Fibroblast of mammary gland (primary cell): ENCODE results near the gene DBN1.
"Not testable (repeated sequence)": the region's sequence is repeated elsewhere in the genome, so short reads cannot be mapped to it uniquely, and the experiment has no call there.

Experiments
- DNase-seq: peaks from one replicate; pipeline ENCODE4 v3.0.0-alpha.2; 2010; ENCODE audit warnings: low read depth
- H3K4me3 ChIP-seq: 2 replicates; pipeline ENCODE4 v1.5.1; 2011; ENCODE audit warnings: low read depth, mild to moderate bottlenecking, low read length, moderate library complexity; ENCODE audit not compliant: control insufficient read depth
- TF ChIP-seq, protein P1 (sequence below): conservative IDR thresholded peaks from 2 replicates; pipeline ENCODE4 v1.5.1; 2011; ENCODE audit warnings: low read depth, low read length, inconsistent platforms; ENCODE audit not compliant: control insufficient read depth, insufficient read depth

Gene DBN1

DNA sequence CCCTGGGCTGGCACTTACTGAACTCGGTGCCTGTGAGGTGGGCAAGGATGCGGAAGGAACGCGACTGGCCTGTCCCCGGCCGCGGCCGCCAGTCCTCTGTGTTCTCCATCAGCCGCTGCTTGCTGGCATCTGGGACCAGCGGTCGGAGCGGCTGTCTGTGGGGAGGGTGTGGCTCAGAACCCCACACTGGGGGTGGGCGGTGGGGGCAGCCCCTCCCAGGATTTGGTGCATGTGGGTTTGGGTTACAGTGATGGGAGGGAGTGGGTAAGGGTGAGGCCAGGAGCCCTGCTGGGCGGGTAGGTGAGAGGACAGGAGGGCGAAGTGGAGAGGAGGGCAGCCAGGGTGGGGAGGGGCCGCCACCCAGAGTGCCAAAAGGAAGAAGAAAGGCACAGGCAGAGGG is 17.6 kb upstream of the DBN1 start:
- no peak for DNase-seq
- no peak overlapping the region for H3K4me3 ChIP-seq
- TF ChIP-seq, protein P1, sequence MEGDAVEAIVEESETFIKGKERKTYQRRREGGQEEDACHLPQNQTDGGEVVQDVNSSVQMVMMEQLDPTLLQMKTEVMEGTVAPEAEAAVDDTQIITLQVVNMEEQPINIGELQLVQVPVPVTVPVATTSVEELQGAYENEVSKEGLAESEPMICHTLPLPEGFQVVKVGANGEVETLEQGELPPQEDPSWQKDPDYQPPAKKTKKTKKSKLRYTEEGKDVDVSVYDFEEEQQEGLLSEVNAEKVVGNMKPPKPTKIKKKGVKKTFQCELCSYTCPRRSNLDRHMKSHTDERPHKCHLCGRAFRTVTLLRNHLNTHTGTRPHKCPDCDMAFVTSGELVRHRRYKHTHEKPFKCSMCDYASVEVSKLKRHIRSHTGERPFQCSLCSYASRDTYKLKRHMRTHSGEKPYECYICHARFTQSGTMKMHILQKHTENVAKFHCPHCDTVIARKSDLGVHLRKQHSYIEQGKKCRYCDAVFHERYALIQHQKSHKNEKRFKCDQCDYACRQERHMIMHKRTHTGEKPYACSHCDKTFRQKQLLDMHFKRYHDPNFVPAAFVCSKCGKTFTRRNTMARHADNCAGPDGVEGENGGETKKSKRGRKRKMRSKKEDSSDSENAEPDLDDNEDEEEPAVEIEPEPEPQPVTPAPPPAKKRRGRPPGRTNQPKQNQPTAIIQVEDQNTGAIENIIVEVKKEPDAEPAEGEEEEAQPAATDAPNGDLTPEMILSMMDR: no peak

DNA sequence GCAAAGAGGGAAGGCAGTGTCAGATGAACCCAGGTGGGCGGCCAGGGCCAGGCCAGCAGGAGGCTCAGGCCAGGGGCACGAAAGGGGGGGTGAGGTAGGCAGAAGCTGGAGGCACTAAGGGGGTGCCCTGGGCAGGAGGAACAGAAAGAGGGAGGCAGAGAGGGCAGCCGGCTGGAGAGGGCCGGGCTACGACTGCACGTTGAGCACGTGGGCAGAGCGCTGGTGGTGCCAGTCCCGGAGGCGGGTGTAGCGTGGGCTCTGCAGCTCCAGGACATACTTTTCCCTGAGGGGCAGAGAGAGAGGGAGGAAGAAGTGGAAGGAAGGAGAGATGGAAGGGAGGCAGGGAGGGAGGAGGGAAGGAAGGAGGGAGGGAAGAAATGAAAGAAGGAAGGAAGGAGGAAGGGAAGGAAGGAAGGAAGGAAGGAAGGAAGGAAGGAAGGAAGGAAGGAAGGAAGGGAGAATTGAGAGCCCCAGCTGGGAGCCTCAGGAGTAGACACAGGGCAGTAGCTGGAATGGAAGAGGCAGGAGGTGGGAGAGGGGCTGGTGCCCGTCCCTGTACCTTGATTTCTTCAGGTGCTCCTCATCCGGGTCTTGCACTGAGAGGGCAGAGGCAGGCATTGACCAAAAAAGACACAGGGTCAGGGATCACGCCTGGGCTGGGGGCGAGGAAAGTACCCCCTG is 17.0 kb upstream of the DBN1 start:
- TF ChIP-seq, protein P1: no peak
- no peak overlapping the region for H3K4me3 ChIP-seq
- DNase-seq: no peak

DNA sequence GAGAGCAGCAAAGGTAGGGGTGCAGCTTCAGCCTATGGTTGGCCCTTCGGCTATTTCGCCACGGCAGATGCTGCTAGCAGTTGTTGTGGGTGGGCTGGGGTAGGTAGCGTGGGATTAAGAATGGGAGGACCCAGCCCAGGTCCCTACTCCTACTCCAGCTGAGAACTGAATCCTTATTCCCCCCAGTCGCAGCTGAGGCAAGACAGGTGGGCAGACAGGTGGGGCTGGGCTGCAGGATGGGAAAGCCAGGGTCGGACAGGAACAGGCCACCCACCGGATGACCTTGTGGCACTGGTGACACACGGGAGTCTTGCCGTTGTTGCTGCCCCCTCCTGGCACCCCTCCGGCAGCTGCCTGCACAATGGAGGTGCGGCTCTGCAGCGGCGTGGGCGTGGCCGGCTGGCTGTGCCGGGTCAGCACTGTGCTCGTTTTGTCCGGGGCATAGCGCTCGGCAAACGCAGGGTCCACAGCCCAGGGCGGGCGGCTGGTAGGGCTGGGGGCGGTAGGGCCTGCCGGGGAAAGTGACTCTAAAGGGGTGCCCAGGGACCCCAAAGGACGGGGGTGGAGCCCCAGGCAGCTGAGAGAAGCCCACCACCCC is 15.8 kb upstream of the DBN1 start:
- no peak overlapping the region for H3K4me3 ChIP-seq
- TF ChIP-seq, protein P1: no peak
- DNase-seq: no peak

DNA sequence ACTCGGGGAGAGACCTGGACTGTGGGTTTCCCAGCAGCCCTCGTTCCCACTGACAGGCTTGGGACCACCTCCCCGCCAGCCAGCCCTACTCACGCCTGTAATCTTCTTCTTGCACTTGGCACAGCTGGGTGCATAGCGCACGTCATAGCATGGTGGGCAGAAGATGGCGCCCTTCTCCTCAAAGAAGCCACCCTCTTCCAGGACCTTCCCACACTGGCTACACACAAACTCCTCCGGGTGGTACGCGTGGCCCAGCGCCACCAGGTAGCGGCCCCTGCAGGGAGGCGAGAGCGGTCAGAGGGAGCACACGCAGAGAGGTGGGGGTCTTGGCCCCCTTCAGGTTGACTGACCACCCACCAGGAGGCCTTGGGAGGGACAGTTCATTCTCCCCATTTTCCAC is 14.5 kb upstream of the DBN1 start:
- TF ChIP-seq, protein P1: no peak
- DNase-seq: no peak
- H3K4me3 ChIP-seq: no peak overlapping the region

DNA sequence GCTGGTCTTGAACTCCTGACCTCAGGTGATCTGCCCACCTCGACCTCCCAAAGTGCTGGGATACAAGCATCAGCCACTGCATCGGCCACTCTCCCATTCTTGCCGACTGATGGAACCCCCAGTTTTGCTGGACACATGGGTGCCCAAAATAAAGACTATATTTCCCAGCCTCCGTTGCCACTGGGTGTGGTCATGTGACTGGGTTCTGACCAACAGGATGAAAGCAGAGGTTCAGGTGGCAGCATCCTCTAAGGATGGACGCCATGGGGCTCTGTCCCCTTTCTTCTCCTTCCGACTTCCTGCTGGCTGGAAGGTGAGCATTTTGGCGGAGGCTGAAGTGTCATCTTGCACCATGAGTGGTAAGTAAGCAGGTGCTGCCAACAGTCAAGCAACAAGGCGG is 13.7 kb upstream of the DBN1 start:
- H3K4me3 ChIP-seq: no peak overlapping the region
- TF ChIP-seq, protein P1: no peak
- DNase-seq: no peak

DNA sequence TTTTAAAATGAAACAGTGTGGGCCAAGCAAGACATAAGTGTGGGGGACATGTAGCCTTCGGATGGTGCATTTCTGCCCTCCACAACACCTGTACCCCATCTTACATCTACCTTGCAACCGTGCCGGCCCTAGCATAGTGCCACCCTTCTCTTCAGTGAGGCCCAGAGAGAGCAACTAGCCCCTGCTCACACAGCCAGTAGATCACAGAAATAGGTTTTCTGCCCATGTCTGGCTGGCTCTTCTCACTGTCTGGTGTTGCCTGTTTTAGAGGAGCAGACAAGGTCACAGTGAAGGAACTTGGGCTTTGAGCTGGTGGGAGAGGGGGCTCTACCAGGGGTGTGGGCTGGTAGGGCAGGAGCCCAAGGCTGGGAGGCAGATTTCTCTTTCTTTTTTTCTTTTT is 12.8 kb upstream of the DBN1 start:
- no peak for DNase-seq
- H3K4me3 ChIP-seq: no peak overlapping the region
- TF ChIP-seq, protein P1: no peak

DNA sequence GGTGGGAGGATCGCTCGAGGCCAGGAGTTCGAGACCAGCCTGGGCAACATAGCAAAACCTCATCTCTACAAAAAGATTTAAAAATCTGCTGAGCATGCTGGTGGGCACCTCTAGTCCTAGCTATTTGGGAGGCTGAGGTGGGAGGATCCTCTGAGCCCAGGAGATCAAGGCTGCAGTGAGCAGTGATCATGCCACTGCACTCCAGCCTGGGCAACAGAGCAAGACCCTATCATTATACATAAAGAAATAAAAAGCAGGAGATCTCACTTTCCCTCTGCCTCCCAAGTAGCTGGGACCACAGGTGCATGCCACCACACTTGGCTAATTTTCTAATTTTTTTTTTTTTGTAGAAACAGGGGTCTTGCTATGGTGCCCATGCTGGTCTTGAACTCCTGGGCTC is 12.3 kb upstream of the DBN1 start:
- not testable (repeated sequence) for DNase-seq, H3K4me3 ChIP-seq
